ENCODE measurements around the gene SOX6. TPM values are rescaled to one million over a fixed set of nuclear protein-coding genes. Genes with fewer than 3 reads are reported as not detected.

Gene SOX6
- total and polyA plus RNA-seq, 2 donors (not counting 1 experiment from before 2014, with no cell fraction given) = 3.0 to 5.1 TPM

GRCh38 chr11:15993345-15993744 lies 363.0 kb downstream of the SOX6 start:
- H3K27me3 ChIP-seq (ENCODE audit: control insufficient read depth, insufficient read depth, low read length) = no peaks in the 10 kb centered on the region
- H3K4me3 ChIP-seq (replicated peaks in 1 of 4; ENCODE audit: control extremely low read depth in 1 of 4, insufficient read depth in 1 of 4, low read depth in 3 of 4, low read length in 4 of 4) = no peak overlapping the region
- no peak overlapping the region for H2AFZ ChIP-seq (ENCODE audit: low read length)
- DNase-seq (ENCODE audit: low read depth in 2 of 2) = no peak
- no peak overlapping the region for H3K27ac ChIP-seq (ENCODE audit: insufficient read depth, low read length)
- no peaks in the 10 kb centered on the region for H3K4me1 ChIP-seq (ENCODE audit: control insufficient read depth, extremely low read depth, insufficient read depth, low read length)
- H4K20me1 ChIP-seq (ENCODE audit: control insufficient read depth, extremely low read depth, insufficient read depth, low read length) = no peaks in the 10 kb centered on the region
- no peaks in the 10 kb centered on the region for H3K36me3 ChIP-seq (ENCODE audit: control insufficient read depth, insufficient read depth, low read length)
- TF ChIP-seq CTCF (conservative IDR thresholded peaks at IDR 0.05 in 1 of 2, IDR thresholded peaks at IDR 0.05 in 1 of 2; ENCODE audit: low read depth in 1 of 2, low read length in 2 of 2) = no peak
- no peak for TF ChIP-seq EZH2 (IDR thresholded peaks at IDR 0.05; ENCODE audit: low read length, missing control alignments)
- no peaks in the 10 kb centered on the region for H3K79me2 ChIP-seq (ENCODE audit: control insufficient read depth, insufficient read depth, low read length)
- no peak overlapping the region for H3K4me2 ChIP-seq (ENCODE audit: extremely low read depth, insufficient read depth, low read length)
- H3K9ac ChIP-seq (ENCODE audit: insufficient read depth, low read length) = no peak overlapping the region
- no peaks in the 10 kb centered on the region for H3K9me3 ChIP-seq (ENCODE audit: control insufficient read depth, insufficient read depth, low read depth, low read length)

GRCh38 chr11:15991215-15991614 lies 365.1 kb downstream of the SOX6 start:
- no peak overlapping the region for H2AFZ ChIP-seq (ENCODE audit: low read length)
- TF ChIP-seq CTCF (conservative IDR thresholded peaks at IDR 0.05 in 1 of 2, IDR thresholded peaks at IDR 0.05 in 1 of 2; ENCODE audit: low read depth in 1 of 2, low read length in 2 of 2) (no peak), EZH2 (IDR thresholded peaks at IDR 0.05; ENCODE audit: low read length, missing control alignments) (no peak)
- no peak overlapping the region for H3K27ac ChIP-seq (ENCODE audit: insufficient read depth, low read length)
- no peaks in the 10 kb centered on the region for H3K36me3 ChIP-seq (ENCODE audit: control insufficient read depth, insufficient read depth, low read length)
- H3K9me3 ChIP-seq (ENCODE audit: control insufficient read depth, insufficient read depth, low read depth, low read length) = no peaks in the 10 kb centered on the region
- DNase-seq (ENCODE audit: low read depth in 2 of 2) = no peak
- no peaks in the 10 kb centered on the region for H3K27me3 ChIP-seq (ENCODE audit: control insufficient read depth, insufficient read depth, low read length)
- no peak overlapping the region for H3K4me2 ChIP-seq (ENCODE audit: extremely low read depth, insufficient read depth, low read length)
- peaks cover 2% of the 10 kb centered on the region for H3K4me1 ChIP-seq (ENCODE audit: control insufficient read depth, extremely low read depth, insufficient read depth, low read length)
- no peak overlapping the region for H3K4me3 ChIP-seq (replicated peaks in 1 of 4; ENCODE audit: control extremely low read depth in 1 of 4, insufficient read depth in 1 of 4, low read depth in 3 of 4, low read length in 4 of 4)
- H3K79me2 ChIP-seq (ENCODE audit: control insufficient read depth, insufficient read depth, low read length) = no peaks in the 10 kb centered on the region
- no peaks in the 10 kb centered on the region for H4K20me1 ChIP-seq (ENCODE audit: control insufficient read depth, extremely low read depth, insufficient read depth, low read length)
- H3K9ac ChIP-seq (ENCODE audit: insufficient read depth, low read length) = no peak overlapping the region

GRCh38 chr11:15989685-15990084 lies 366.7 kb downstream of the SOX6 start:
- Histone ChIP-seq H3K27ac (ENCODE audit: insufficient read depth, low read length) (no peak overlapping the region), H3K9ac (ENCODE audit: insufficient read depth, low read length) (no peak overlapping the region), H3K4me2 (ENCODE audit: extremely low read depth, insufficient read depth, low read length) (no peak overlapping the region), H3K27me3 (ENCODE audit: control insufficient read depth, insufficient read depth, low read length) (no peaks in the 10 kb centered on the region), H2AFZ (ENCODE audit: low read length) (no peak overlapping the region), H3K36me3 (ENCODE audit: control insufficient read depth, insufficient read depth, low read length) (no peaks in the 10 kb centered on the region), H4K20me1 (ENCODE audit: control insufficient read depth, extremely low read depth, insufficient read depth, low read length) (no peaks in the 10 kb centered on the region), H3K4me3 (replicated peaks in 1 of 4; ENCODE audit: control extremely low read depth in 1 of 4, insufficient read depth in 1 of 4, low read depth in 3 of 4, low read length in 4 of 4) (no peak overlapping the region), H3K4me1 (ENCODE audit: control insufficient read depth, extremely low read depth, insufficient read depth, low read length) (peaks cover 2% of the 10 kb centered on the region), H3K79me2 (ENCODE audit: control insufficient read depth, insufficient read depth, low read length) (no peaks in the 10 kb centered on the region), H3K9me3 (ENCODE audit: control insufficient read depth, insufficient read depth, low read depth, low read length) (no peaks in the 10 kb centered on the region)
- TF ChIP-seq EZH2 (IDR thresholded peaks at IDR 0.05; ENCODE audit: low read length, missing control alignments) (no peak), CTCF (conservative IDR thresholded peaks at IDR 0.05 in 1 of 2, IDR thresholded peaks at IDR 0.05 in 1 of 2; ENCODE audit: low read depth in 1 of 2, low read length in 2 of 2) (no peak)
- DNase-seq (ENCODE audit: low read depth in 2 of 2) = no peak

All from fibroblast of lung (primary cell).